ENCODE results near the gene ATP5MC3.

The ATP5MC3 gene

DNA sequence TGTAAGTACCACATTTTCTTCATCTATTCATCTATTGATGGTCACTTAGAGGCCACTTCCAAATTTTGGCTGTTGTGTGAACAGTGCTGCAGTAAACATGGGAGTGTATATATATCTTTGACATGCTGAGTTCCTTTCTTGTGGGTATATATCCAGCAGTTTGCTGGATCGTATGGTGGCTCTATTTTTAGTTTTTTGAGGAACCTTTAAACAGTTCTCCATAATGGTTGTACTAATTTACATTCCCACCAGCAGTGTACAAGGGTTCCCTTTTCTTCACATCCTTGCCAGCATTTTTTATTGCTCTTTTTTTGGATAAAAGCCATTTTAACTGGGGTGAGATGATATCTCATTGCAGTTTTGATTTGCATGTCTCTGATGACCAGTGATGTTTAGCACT lies 7.3 kb upstream of the ATP5MC3 start:
- H3K9me3 ChIP-seq (ENCODE audit: control insufficient read depth, low read depth, low read length): no peaks in the 10 kb centered on the region
- H3K27ac ChIP-seq (ENCODE audit: low read length): no peak overlapping the region

GRCh38 chr2:175187378-175187777 lies 5.9 kb upstream of the ATP5MC3 start:
- no peak overlapping the region for H3K27ac ChIP-seq (ENCODE audit: low read length)
- H3K36me3 ChIP-seq (ENCODE audit: control insufficient read depth, low read depth, low read length): no peaks in the 10 kb centered on the region
- H3K9ac ChIP-seq (ENCODE audit: low read length): no peak overlapping the region
- no peak overlapping the region for H3K4me3 ChIP-seq (ENCODE audit: low read length)
- H3K9me3 ChIP-seq (ENCODE audit: control insufficient read depth, low read depth, low read length): no peaks in the 10 kb centered on the region
- H3K27me3 ChIP-seq (ENCODE audit: control insufficient read depth, insufficient read depth, low read length): no peaks in the 10 kb centered on the region
- no peaks in the 10 kb centered on the region for H3K4me1 ChIP-seq (ENCODE audit: control insufficient read depth, low read depth, low read length)

More for the DNA sequence above, 7.3 kb upstream of the ATP5MC3 start:
- Histone ChIP-seq H3K27me3 (ENCODE audit: control insufficient read depth, insufficient read depth, low read length) (no peaks in the 10 kb centered on the region), H3K9ac (ENCODE audit: low read length) (no peak overlapping the region), H3K4me1 (ENCODE audit: control insufficient read depth, low read depth, low read length) (no peaks in the 10 kb centered on the region), H3K36me3 (ENCODE audit: control insufficient read depth, low read depth, low read length) (no peaks in the 10 kb centered on the region), H3K4me3 (ENCODE audit: low read length) (no peak overlapping the region)

GRCh38 chr2:175183674-175184073 lies 2.2 kb upstream of the ATP5MC3 start:
- Histone ChIP-seq H3K9ac (ENCODE audit: low read length) (no peak overlapping the region), H3K9me3 (ENCODE audit: control insufficient read depth, low read depth, low read length) (no peaks in the 10 kb centered on the region), H3K27me3 (ENCODE audit: control insufficient read depth, insufficient read depth, low read length) (no peaks in the 10 kb centered on the region)

DNA sequence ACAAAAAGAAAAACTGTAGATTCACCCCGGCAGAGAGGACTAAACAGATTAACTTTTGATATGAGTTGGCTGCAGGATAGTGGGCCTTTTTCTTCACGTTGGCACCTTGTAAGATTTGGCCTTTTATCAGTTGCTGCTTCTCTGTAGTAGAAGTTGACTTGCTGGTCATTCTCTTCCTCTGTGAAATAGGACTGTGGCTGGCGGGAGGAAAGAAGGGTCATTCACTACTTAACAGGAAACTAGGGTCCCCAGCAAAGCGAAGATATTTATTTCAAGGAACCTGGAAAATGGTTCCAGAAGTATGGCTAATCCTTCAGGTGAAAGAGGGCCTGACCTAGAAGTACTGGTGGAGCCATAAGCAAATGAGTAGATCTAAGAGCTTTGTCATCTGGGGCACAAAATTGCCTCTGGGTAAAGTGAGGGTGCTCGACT lies 383 bp upstream of the ATP5MC3 start:
- Histone ChIP-seq H3K4me1 (ENCODE audit: control insufficient read depth, low read depth, low read length) (peaks cover 5% of the 10 kb centered on the region), H3K9ac (ENCODE audit: low read length) (peak overlapping the region; percentile 37), H3K27ac (ENCODE audit: low read length) (peak overlapping the region; percentile 59), H3K9me3 (ENCODE audit: control insufficient read depth, low read depth, low read length) (no peaks in the 10 kb centered on the region), H3K36me3 (ENCODE audit: control insufficient read depth, low read depth, low read length) (peaks cover 31% of the 10 kb centered on the region), H3K27me3 (ENCODE audit: control insufficient read depth, insufficient read depth, low read length) (no peaks in the 10 kb centered on the region), H3K4me3 (ENCODE audit: low read length) (peak overlapping the region; percentile 98)

More at GRCh38 chr2:175183674-175184073, 2.2 kb upstream of the ATP5MC3 start:
- Histone ChIP-seq H3K36me3 (ENCODE audit: control insufficient read depth, low read depth, low read length) (peaks cover 13% of the 10 kb centered on the region), H3K4me3 (ENCODE audit: low read length) (no peak overlapping the region), H3K27ac (ENCODE audit: low read length) (no peak overlapping the region), H3K4me1 (ENCODE audit: control insufficient read depth, low read depth, low read length) (peaks cover 5% of the 10 kb centered on the region)

GRCh38 chr2:175180701-175181103 lies 808 bp downstream of the ATP5MC3 start:
- Histone ChIP-seq H3K27ac (ENCODE audit: low read length) (peak overlapping the region; percentile 39), H3K27me3 (ENCODE audit: control insufficient read depth, insufficient read depth, low read length) (no peaks in the 10 kb centered on the region), H3K36me3 (ENCODE audit: control insufficient read depth, low read depth, low read length) (peaks cover 38% of the 10 kb centered on the region)

GRCh38 chr2:175176624-175177023 lies 4.9 kb downstream of the ATP5MC3 start:
- Histone ChIP-seq H3K4me3 (ENCODE audit: low read length) (no peak overlapping the region), H3K36me3 (ENCODE audit: control insufficient read depth, low read depth, low read length) (peaks cover 42% of the 10 kb centered on the region), H3K9ac (ENCODE audit: low read length) (no peak overlapping the region), H3K27ac (ENCODE audit: low read length) (no peak overlapping the region), H3K4me1 (ENCODE audit: control insufficient read depth, low read depth, low read length) (peaks cover under 1% of the 10 kb centered on the region), H3K9me3 (ENCODE audit: control insufficient read depth, low read depth, low read length) (no peaks in the 10 kb centered on the region), H3K27me3 (ENCODE audit: control insufficient read depth, insufficient read depth, low read length) (no peaks in the 10 kb centered on the region)

More at GRCh38 chr2:175180701-175181103, 808 bp downstream of the ATP5MC3 start:
- peak overlapping the region; percentile 90 for H3K9ac ChIP-seq (ENCODE audit: low read length)
- H3K9me3 ChIP-seq (ENCODE audit: control insufficient read depth, low read depth, low read length): no peaks in the 10 kb centered on the region
- peaks cover 5% of the 10 kb centered on the region for H3K4me1 ChIP-seq (ENCODE audit: control insufficient read depth, low read depth, low read length)
- peak overlapping the region; percentile 98 for H3K4me3 ChIP-seq (ENCODE audit: low read length)

- Histone ChIP-seq H3K9ac (ENCODE audit: low read length) (no peak overlapping the region), H3K27ac (ENCODE audit: low read length) (no peak overlapping the region), H3K36me3 (ENCODE audit: control insufficient read depth, low read depth, low read length) (peaks cover 42% of the 10 kb centered on the region), H3K9me3 (ENCODE audit: control insufficient read depth, low read depth, low read length) (no peaks in the 10 kb centered on the region), H3K4me3 (ENCODE audit: low read length) (no peak overlapping the region), H3K27me3 (ENCODE audit: control insufficient read depth, insufficient read depth, low read length) (no peaks in the 10 kb centered on the region), H3K4me1 (ENCODE audit: control insufficient read depth, low read depth, low read length) (no peaks in the 10 kb centered on the region)
Observed at GRCh38 chr2:175175896-175176295, 5.6 kb downstream of the ATP5MC3 start.

DNA sequence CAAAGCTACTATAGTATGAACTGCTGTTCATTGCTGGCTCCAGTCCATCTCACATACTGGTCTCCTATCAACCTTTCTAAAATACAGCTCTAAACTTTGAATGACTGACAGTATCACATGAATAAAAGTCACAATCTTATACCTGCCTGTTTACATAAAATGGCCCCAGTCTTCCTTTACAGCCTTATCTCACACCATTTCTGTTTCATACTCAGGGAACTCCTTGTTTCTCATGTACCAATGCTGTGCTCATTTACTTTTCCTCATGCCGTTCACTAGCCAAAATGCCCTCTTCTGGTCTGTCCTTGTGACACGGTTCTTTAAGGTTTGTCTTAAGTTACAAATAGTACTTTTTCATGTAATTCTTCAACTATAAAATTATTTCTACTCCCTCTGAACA lies 6.2 kb downstream of the ATP5MC3 start:
- H3K9me3 ChIP-seq (ENCODE audit: control insufficient read depth, low read depth, low read length): no peaks in the 10 kb centered on the region

GRCh38 chr2:175170659-175171304 lies 10.7 kb downstream of the ATP5MC3 start:
- no peak overlapping the region for H3K9ac ChIP-seq (ENCODE audit: low read length)
- no peak overlapping the region for H3K27ac ChIP-seq (ENCODE audit: low read length)
- peaks cover 5% of the 10 kb centered on the region for H3K36me3 ChIP-seq (ENCODE audit: control insufficient read depth, low read depth, low read length)
- H3K27me3 ChIP-seq (ENCODE audit: control insufficient read depth, insufficient read depth, low read length): no peaks in the 10 kb centered on the region
- H3K9me3 ChIP-seq (ENCODE audit: control insufficient read depth, low read depth, low read length): no peaks in the 10 kb centered on the region
- no peak overlapping the region for H3K4me3 ChIP-seq (ENCODE audit: low read length)
- H3K4me1 ChIP-seq (ENCODE audit: control insufficient read depth, low read depth, low read length): peaks cover 9% of the 10 kb centered on the region

More for the DNA sequence above, 6.2 kb downstream of the ATP5MC3 start:
- H3K4me3 ChIP-seq (ENCODE audit: low read length): no peak overlapping the region
- no peaks in the 10 kb centered on the region for H3K27me3 ChIP-seq (ENCODE audit: control insufficient read depth, insufficient read depth, low read length)
- H3K4me1 ChIP-seq (ENCODE audit: control insufficient read depth, low read depth, low read length): no peaks in the 10 kb centered on the region
- no peak overlapping the region for H3K27ac ChIP-seq (ENCODE audit: low read length)
- no peak overlapping the region for H3K9ac ChIP-seq (ENCODE audit: low read length)
- H3K36me3 ChIP-seq (ENCODE audit: control insufficient read depth, low read depth, low read length): peaks cover 42% of the 10 kb centered on the region

DNA sequence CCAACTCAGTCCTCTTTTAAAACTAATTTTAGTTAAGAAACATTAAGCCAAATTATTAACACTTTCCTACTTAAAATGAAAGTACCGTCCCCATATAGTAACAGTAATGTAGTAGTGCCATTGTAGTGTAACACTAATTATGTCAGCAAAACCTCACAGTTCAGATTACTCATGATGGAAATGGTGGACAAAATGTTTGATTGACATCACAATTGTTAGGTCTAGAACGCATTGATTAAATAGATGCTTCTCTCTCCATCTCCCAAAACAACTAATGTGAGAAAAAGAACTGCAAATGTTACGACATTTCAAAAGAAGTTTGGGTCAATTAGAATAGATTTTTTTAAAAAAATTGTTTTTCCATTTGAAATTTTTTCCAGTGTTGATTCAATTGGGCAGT lies 12.3 kb downstream of the ATP5MC3 start:
- H3K27me3 ChIP-seq (ENCODE audit: control insufficient read depth, insufficient read depth, low read length): no peaks in the 10 kb centered on the region
- peak overlapping the region; percentile 77 for H3K9ac ChIP-seq (ENCODE audit: low read length)
- H3K27ac ChIP-seq (ENCODE audit: low read length): no peak overlapping the region
- no peaks in the 10 kb centered on the region for H3K9me3 ChIP-seq (ENCODE audit: control insufficient read depth, low read depth, low read length)
- H3K4me3 ChIP-seq (ENCODE audit: low read length): peak overlapping the region; percentile 100
- H3K36me3 ChIP-seq (ENCODE audit: control insufficient read depth, low read depth, low read length): peaks cover 2% of the 10 kb centered on the region
- peaks cover 9% of the 10 kb centered on the region for H3K4me1 ChIP-seq (ENCODE audit: control insufficient read depth, low read depth, low read length)

- no peaks in the 10 kb centered on the region for H3K9me3 ChIP-seq (ENCODE audit: control insufficient read depth, low read depth, low read length)
- H3K36me3 ChIP-seq (ENCODE audit: control insufficient read depth, low read depth, low read length): peaks cover 2% of the 10 kb centered on the region
- H3K9ac ChIP-seq (ENCODE audit: low read length): peak overlapping the region; percentile 77
- peaks cover 9% of the 10 kb centered on the region for H3K4me1 ChIP-seq (ENCODE audit: control insufficient read depth, low read depth, low read length)
- H3K4me3 ChIP-seq (ENCODE audit: low read length): peak overlapping the region; percentile 100
- no peaks in the 10 kb centered on the region for H3K27me3 ChIP-seq (ENCODE audit: control insufficient read depth, insufficient read depth, low read length)
- H3K27ac ChIP-seq (ENCODE audit: low read length): peak overlapping the region; percentile 53
Observed at GRCh38 chr2:175168564-175168945, 13.0 kb downstream of the ATP5MC3 start.
